Hepatocyte (in vitro differentiated cells): ENCODE data around the gene TMEM242. TPM values are rescaled to one million over a fixed set of nuclear protein-coding genes. Genes with fewer than 3 reads are reported as not detected.

Experiments
- DNase-seq: peaks from one replicate; pipeline ENCODE4 v3.0.0-alpha.2; 2016; ENCODE audit warnings: low spot score
- H2AFZ ChIP-seq: fragments of 200-600 bp; sonication (generic); 2 replicates; pipeline ENCODE4 v1.6.0; 2016; ENCODE audit warnings: antibody characterized with exemption, mild to moderate bottlenecking
- H3K27ac ChIP-seq: fragments of 200-600 bp; sonication (generic); 2 replicates; pipeline ENCODE4 v1.5.1; 2016; ENCODE audit warnings: mild to moderate bottlenecking
- H3K27me3 ChIP-seq: fragments of 200-600 bp; sonication (generic); 2 replicates; pipeline ENCODE4 v1.6.1; 2016
- H3K36me3 ChIP-seq: fragments of 200-600 bp; sonication (generic); replicated peaks from 2 replicates; pipeline ENCODE4 v1.5.1; 2016; ENCODE audit warnings: low read depth; ENCODE audit not compliant: insufficient read depth
- H3K4me1 ChIP-seq: fragments of 200-600 bp; sonication (generic); 2 replicates; pipeline ENCODE4 v1.5.1; 2016; ENCODE audit warnings: mild to moderate bottlenecking, moderate library complexity; ENCODE audit not compliant: insufficient read depth
- H3K4me2 ChIP-seq: fragments of 200-600 bp; sonication (generic); 2 replicates; pipeline ENCODE4 v1.6.0; 2016
- H3K4me3 ChIP-seq: fragments of 200-600 bp; sonication (generic); 2 replicates; pipeline ENCODE4 v1.5.1; 2016; ENCODE audit warnings: mild to moderate bottlenecking
- H3K79me2 ChIP-seq: fragments of 200-600 bp; sonication (generic); 2 replicates; pipeline ENCODE4 v1.6.0; 2017; ENCODE audit warnings: mild to moderate bottlenecking
- H3K9me2 ChIP-seq: fragments of 200-600 bp; sonication (generic); replicated peaks from 2 replicates; pipeline ENCODE4 v1.6.0; 2017; ENCODE audit warnings: mild to moderate bottlenecking; ENCODE audit not compliant: insufficient read depth
- H3K9me3 ChIP-seq: fragments of 200-600 bp; sonication (generic); 2 replicates; pipeline ENCODE4 v1.5.1; 2016; ENCODE audit warnings: low read depth, mild to moderate bottlenecking
- H4K20me1 ChIP-seq: fragments of 200-600 bp; sonication (generic); 2 replicates; pipeline ENCODE4 v1.6.0; 2016; ENCODE audit warnings: mild to moderate bottlenecking; ENCODE audit not compliant: insufficient read depth, poor library complexity, severe bottlenecking
- EZH2 ChIP-seq: fragments of 200-600 bp; sonication (generic); IDR thresholded peaks from 2 replicates; pipeline ENCODE4 v1.6.1; 2016; ENCODE audit warnings: antibody characterized with exemption, mild to moderate bottlenecking, borderline replicate concordance
- EZH2phosphoT487 ChIP-seq: fragments of 200-600 bp; sonication (generic); IDR thresholded peaks from one replicate; pipeline ENCODE4 v1.6.1; 2018; ENCODE audit warnings: antibody characterized with exemption, mild to moderate bottlenecking, low read depth, moderate library complexity; ENCODE audit not compliant: unreplicated experiment, severe bottlenecking
- WGBS: methylation state at CpG from one replicate; pipeline ENCODE4 v1.1.6; 2016; ENCODE audit warnings: low lambda C conversion rate; ENCODE audit errors: missing lambda C conversion rate; 5-methylcytosine and 5-hydroxymethylcytosine counted together
- polyA plus RNA-seq: library from polyadenylated mRNA; unstranded; fragments of >200 nt; fragmentation: Nextera tagmentation; extraction: Ambion mirVana; gene quantifications from 2 replicates; pipeline ENCODE4 v1.2.1, GENCODE V29; 2016
- total RNA-seq: library from RNA; depleted of rRNA; stranded (reverse); fragments of >200 nt; gene quantifications from 2 replicates; pipeline ENCODE4 v1.2.3, GENCODE V29; 2014
- TF ChIP-seq, protein P1 (sequence below): fragments of 200-600 bp; sonication (generic); IDR thresholded peaks from 2 replicates; pipeline ENCODE4 v1.5.1; 2016; ENCODE audit warnings: antibody characterized with exemption, mild to moderate bottlenecking; ENCODE audit not compliant: poor library complexity

The TMEM242 gene
- total and polyA plus RNA-seq, 2 experiments from 2014 or later = 9.0 to 13.7 TPM

GRCh38 chr6:157333956-157334355, 10.6 kb upstream of the TMEM242 start:
- H3K27ac ChIP-seq = no peak overlapping the region
- no peaks in the 10 kb centered on the region for H3K9me2 ChIP-seq
- no peak for TF ChIP-seq EZH2
- TF ChIP-seq, protein P1, sequence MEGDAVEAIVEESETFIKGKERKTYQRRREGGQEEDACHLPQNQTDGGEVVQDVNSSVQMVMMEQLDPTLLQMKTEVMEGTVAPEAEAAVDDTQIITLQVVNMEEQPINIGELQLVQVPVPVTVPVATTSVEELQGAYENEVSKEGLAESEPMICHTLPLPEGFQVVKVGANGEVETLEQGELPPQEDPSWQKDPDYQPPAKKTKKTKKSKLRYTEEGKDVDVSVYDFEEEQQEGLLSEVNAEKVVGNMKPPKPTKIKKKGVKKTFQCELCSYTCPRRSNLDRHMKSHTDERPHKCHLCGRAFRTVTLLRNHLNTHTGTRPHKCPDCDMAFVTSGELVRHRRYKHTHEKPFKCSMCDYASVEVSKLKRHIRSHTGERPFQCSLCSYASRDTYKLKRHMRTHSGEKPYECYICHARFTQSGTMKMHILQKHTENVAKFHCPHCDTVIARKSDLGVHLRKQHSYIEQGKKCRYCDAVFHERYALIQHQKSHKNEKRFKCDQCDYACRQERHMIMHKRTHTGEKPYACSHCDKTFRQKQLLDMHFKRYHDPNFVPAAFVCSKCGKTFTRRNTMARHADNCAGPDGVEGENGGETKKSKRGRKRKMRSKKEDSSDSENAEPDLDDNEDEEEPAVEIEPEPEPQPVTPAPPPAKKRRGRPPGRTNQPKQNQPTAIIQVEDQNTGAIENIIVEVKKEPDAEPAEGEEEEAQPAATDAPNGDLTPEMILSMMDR = no peak
- no peaks in the 10 kb centered on the region for H3K9me3 ChIP-seq
- H2AFZ ChIP-seq = no peak overlapping the region
- no peak for DNase-seq
- H3K4me1 ChIP-seq = no peaks in the 10 kb centered on the region
- no peak overlapping the region for H3K4me3 ChIP-seq
- H3K79me2 ChIP-seq = no peaks in the 10 kb centered on the region
- peaks cover 9% of the 10 kb centered on the region for H3K27me3 ChIP-seq
- no peak overlapping the region for H3K4me2 ChIP-seq
- 84% methylated on average over 3 of the region's 3 CpGs for WGBS
- no peaks in the 10 kb centered on the region for H3K36me3 ChIP-seq
- no peaks in the 10 kb centered on the region for H4K20me1 ChIP-seq

DNA sequence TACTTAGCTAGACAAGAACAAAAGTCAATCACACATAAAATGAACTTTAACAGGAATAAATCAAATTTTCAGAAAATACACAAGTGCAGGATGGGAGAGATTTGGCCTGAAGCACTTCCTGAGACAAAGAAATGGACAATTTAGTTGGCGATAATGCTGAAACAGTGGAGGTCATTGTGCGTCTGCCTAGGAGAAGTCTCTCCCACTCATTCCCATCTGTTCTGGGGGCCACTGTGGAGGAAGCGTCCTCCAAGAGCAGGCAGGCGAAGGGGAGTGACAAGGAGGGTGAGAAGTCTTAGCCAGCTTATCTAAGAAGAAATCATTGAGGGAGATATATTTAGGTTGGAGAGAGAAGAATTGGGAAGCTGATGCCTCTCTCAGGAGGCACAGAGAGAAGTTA, 10.2 kb upstream of the TMEM242 start:
- no peaks in the 10 kb centered on the region for H3K9me3 ChIP-seq
- 82% methylated on average over 4 of the region's 4 CpGs for WGBS
- no peaks in the 10 kb centered on the region for H3K79me2 ChIP-seq
- H2AFZ ChIP-seq = no peak overlapping the region
- H3K4me1 ChIP-seq = no peaks in the 10 kb centered on the region
- peaks cover 9% of the 10 kb centered on the region for H3K27me3 ChIP-seq
- H3K4me2 ChIP-seq = no peak overlapping the region
- no peak overlapping the region for H3K27ac ChIP-seq
- TF ChIP-seq, protein P1 = no peak
- TF ChIP-seq EZH2phosphoT487 (no peak), EZH2 (no peak)
- H3K4me3 ChIP-seq = no peak overlapping the region
- H3K9me2 ChIP-seq = no peaks in the 10 kb centered on the region
- H4K20me1 ChIP-seq = no peaks in the 10 kb centered on the region
- no peaks in the 10 kb centered on the region for H3K36me3 ChIP-seq
- DNase-seq = no peak

GRCh38 chr6:157332813-157333212, 9.5 kb upstream of the TMEM242 start:
- no peaks in the 10 kb centered on the region for H3K9me3 ChIP-seq
- DNase-seq = no peak
- no peaks in the 10 kb centered on the region for H4K20me1 ChIP-seq
- no peaks in the 10 kb centered on the region for H3K4me1 ChIP-seq
- H3K4me3 ChIP-seq = no peak overlapping the region
- H3K27me3 ChIP-seq = peaks cover 9% of the 10 kb centered on the region
- no peak overlapping the region for H3K4me2 ChIP-seq
- no peaks in the 10 kb centered on the region for H3K9me2 ChIP-seq
- no peak overlapping the region for H3K27ac ChIP-seq
- no peak overlapping the region for H2AFZ ChIP-seq
- 79% methylated on average over 7 of the region's 7 CpGs for WGBS
- TF ChIP-seq, protein P1 = no peak
- H3K36me3 ChIP-seq = no peaks in the 10 kb centered on the region
- no peaks in the 10 kb centered on the region for H3K79me2 ChIP-seq

DNA sequence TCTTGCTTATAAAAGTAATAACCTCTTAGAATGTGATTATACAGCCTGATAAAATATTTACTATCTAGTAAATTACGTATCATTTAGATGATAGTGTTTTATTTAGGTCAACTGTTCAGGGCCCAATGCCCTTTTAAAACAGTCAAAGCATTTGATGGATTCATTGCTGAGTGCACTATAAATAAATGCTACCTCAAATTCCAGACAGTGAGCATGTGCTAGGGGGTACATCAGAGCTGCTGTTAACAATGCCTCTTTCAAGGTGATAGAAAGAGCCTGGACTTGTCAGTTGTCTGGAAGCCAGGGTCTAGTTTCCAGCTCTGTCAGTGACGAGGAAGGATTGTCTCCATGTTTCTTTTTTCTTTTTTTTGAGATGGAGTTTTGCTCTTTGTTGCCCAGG, 7.5 kb upstream of the TMEM242 start:
- Histone ChIP-seq H3K9me2 (no peaks in the 10 kb centered on the region), H3K9me3 (no peaks in the 10 kb centered on the region), H3K4me3 (no peak overlapping the region), H3K79me2 (no peaks in the 10 kb centered on the region), H3K4me2 (no peak overlapping the region), H3K4me1 (no peaks in the 10 kb centered on the region), H3K27ac (no peak overlapping the region), H2AFZ (no peak overlapping the region), H3K27me3 (peaks cover 9% of the 10 kb centered on the region), H3K36me3 (no peaks in the 10 kb centered on the region), H4K20me1 (no peaks in the 10 kb centered on the region)
- TF ChIP-seq, protein P1 = no peak
- TF ChIP-seq EZH2phosphoT487 (no peak), EZH2 (no peak)
- DNase-seq = no peak
- WGBS = 57% methylated on average over 2 of the region's 2 CpGs
